GM12864 (cell line): ENCODE data around the gene DIO3.

Experiments used
- DNase-seq: peaks from one replicate; pipeline ENCODE4 v3.0.0-alpha.2; 2011; ENCODE audit warnings: low read depth
- H3K4me3 ChIP-seq: 2 replicates; pipeline ENCODE4 v1.5.1; 2011; ENCODE audit warnings: mild to moderate bottlenecking, low read depth, low read length, control low read depth
- TF ChIP-seq, protein P1 (sequence below): IDR thresholded peaks from 2 replicates; pipeline ENCODE4 v1.5.1; 2011; ENCODE audit warnings: low read depth, mild to moderate bottlenecking, moderate library complexity, low read length, control low read depth, inconsistent platforms; ENCODE audit errors: missing control alignments

Gene DIO3

DNA sequence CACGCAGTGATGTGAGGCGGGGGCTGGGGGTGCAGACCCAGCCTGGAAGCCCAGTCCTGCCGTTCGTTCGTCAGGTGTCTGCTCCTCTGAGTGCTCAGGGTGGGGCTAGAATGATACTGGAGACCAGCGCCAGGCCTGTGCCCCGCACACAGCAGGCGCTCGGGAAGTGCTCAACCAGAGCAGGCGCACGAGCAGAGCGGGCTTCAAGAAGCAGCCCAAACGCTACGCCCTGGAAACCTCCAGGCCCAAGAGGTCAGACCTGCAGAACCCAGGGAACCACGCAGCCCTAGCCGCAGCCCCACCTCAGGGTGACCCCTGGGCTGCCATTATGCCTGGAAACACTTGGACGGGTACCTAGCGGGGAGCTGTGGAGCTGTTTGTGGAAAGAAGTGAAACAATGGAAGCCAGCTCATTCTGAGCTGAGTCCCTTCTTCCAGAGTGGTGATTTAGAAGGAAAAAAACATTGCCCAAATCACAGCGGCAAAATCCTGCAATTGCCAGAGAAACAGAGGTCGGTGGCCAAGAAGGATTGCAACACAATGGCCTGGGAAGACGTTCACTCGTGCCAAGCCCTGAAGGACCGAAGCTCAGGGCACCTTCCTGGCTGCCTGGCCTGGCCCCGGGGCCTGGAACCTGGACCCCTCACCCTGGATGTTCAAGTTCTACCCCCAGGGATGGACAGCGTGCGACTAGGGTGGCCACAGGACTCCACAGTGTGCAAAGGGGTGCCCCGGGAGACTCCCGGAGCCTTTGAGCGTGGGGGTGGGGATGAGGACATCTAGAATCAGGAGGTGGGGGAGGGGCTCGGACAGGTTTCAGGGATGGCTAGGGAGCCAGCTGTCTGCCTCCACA lies 40.4 kb upstream of the DIO3 start:
- H3K4me3 ChIP-seq, result no peak overlapping the region
- TF ChIP-seq, protein P1, sequence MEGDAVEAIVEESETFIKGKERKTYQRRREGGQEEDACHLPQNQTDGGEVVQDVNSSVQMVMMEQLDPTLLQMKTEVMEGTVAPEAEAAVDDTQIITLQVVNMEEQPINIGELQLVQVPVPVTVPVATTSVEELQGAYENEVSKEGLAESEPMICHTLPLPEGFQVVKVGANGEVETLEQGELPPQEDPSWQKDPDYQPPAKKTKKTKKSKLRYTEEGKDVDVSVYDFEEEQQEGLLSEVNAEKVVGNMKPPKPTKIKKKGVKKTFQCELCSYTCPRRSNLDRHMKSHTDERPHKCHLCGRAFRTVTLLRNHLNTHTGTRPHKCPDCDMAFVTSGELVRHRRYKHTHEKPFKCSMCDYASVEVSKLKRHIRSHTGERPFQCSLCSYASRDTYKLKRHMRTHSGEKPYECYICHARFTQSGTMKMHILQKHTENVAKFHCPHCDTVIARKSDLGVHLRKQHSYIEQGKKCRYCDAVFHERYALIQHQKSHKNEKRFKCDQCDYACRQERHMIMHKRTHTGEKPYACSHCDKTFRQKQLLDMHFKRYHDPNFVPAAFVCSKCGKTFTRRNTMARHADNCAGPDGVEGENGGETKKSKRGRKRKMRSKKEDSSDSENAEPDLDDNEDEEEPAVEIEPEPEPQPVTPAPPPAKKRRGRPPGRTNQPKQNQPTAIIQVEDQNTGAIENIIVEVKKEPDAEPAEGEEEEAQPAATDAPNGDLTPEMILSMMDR, result no peak
- DNase-seq, result no peak

DNA sequence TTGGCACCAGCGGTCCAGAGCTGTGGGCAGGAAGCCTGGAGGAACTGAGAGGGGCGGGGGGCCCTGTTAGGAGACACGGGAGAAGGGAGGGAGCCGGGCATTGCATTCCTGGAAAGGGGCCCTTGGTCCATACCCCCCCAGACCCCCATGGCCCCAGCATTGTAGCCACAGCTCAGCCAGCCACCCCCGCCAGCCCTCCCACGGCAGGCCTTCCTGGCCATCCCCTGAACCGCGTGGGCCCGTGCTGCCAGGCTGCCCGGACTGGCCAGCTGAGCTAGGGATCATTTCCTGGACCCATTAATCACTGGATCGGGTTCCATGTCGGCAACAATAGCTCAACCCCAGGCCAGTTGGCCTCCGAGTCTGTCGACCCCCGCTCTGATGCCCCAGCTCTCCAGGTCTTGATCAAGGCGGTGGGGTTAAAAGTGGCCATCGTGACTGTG lies 39.8 kb upstream of the DIO3 start:
- TF ChIP-seq, protein P1, result no peak
- no peak for DNase-seq
- H3K4me3 ChIP-seq, result no peak overlapping the region

DNA sequence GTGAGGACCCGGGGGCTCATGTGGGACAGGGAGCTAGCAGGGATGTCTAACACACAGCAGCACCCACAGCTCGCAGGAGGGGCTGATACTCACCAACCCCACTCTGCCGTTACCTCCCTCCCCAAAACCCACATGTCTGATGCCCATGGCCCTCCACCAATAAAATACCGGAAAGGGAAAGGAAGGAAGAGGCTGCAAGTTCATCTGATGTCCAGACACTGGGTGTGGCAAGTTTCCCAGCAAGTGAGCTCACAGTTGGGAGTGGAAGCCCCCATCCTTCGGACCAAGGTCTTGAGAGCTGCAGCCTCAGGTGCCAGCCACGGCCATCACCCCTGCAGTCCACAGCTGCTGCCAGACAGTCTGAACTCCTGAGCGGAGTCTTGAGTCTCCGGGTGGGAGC lies 39.3 kb upstream of the DIO3 start:
- H3K4me3 ChIP-seq, result no peak overlapping the region
- no peak for DNase-seq
- TF ChIP-seq, protein P1, result no peak

DNA sequence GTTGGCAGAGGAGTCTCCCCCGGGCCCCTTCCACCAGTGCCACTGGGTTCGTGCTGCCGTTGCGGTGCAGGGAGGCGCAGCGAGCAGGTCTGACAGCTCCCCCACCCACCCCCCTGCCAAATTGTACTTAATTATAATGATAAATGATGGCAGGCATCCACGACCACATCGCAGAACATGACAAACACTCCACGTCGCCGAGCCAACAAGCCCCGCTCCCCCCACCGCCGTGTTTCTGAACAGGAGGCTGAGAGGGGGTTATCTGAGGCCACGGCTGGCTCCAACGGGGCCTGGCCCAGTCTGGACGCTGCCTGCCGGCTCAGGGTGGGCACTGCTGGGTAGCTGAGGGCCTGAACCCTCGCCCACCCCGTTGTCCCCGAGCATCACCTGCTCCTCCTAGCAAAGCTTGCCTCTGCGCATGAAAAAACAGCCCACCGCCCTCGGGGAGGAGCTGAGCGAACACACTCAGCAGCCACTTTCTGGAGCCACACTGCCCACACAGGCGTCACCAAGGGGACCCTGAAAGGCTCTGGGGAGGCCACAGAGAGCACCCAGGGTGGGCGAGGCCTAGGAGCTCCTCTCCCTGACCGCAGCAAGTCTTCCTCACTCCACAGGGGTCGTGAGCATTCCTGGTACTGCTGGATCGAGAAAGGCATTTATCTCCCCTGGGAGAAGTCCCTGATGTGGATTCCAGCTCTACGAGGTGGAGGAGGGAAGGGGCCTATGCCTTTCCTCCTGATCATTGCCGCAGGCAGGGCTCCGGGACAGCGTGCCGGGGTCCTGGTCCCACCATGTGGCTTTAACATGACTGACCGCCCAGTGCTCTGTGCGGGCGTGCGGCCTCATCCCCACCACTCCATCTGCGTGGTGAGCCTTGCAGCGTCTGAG lies 35.4 kb upstream of the DIO3 start:
- no peak overlapping the region for H3K4me3 ChIP-seq
- DNase-seq, result no peak

DNA sequence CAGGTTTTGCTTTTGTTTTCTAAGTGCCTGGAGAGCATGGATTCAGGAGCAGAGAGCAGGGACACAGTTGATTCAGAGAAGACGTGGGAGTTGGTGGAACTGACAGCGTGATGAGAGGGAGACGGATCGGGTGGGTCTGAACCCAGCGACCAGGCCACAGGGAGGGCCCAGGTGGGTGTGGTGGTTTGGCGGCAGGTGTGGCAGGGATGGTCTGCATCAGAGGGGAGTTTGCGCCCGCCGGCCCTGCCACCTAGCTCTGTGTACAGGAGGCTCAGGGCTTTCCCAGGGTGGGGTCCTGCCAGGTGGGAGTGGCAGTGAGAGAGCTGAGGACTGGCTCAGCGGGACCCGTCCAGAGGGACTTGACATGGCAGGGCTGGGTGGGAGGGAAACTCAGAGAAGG lies 33.3 kb upstream of the DIO3 start:
- TF ChIP-seq, protein P1, result no peak
- H3K4me3 ChIP-seq, result no peak overlapping the region
- DNase-seq, result no peak

More for the DNA sequence above, 35.4 kb upstream of the DIO3 start:
- TF ChIP-seq, protein P1, result no peak

DNA sequence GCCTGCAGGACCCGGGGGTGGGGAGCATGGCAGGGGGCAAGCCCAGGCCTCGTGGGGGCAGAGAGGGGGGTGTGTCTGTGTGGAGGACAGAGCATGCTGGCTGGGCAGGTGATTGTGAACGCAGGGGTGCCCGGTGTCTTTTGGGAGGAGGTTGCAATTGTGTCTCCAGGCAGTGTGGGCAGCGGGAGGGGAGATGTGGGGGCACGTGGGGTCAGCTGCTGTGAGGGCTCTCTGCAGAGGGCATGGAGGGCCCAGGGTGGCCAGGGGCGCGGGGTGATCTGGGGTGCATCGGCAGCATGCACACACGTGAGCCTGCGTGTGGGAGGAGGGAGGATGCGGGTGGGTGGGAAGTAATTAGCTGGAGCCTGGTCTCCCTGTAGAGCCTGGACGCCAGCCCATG lies 32.2 kb upstream of the DIO3 start:
- no peak for DNase-seq
- TF ChIP-seq, protein P1, result no peak
- no peak overlapping the region for H3K4me3 ChIP-seq
